NCI-H510A (cell line): ENCODE data around the gene ACACB.

Experiments used
- DNase-seq: peaks from one replicate; lab custom pipeline; 2025; lab: John Stamatoyannopoulos, UW

ACACB gene

DNA sequence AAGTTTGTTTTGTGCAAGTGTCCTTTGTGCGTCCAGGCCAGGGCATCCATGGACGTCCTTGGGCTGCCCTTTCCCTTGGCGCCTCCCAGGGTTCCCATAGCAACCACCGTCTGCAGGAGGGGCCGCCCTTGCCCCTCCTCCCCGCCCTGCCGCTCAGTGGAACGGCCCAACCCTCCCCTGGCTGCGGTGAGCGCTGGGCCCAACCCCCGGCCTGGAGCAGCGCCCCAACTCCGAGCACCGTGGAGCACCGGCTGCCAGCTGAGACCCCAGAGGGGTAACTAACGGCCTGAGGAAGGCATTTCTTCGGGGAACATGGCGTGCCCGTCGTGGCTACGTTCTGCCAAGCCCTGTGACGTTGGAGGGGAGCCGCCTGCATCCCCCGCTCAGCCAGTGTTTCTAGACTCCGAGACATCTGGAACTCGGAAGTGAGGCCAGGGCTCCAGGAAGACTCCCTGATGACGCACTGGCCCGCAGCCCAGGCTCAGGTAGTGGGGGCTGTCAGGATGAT is 5.3 kb upstream of the ACACB start:
- peak; percentile 75 for DNase-seq

DNA sequence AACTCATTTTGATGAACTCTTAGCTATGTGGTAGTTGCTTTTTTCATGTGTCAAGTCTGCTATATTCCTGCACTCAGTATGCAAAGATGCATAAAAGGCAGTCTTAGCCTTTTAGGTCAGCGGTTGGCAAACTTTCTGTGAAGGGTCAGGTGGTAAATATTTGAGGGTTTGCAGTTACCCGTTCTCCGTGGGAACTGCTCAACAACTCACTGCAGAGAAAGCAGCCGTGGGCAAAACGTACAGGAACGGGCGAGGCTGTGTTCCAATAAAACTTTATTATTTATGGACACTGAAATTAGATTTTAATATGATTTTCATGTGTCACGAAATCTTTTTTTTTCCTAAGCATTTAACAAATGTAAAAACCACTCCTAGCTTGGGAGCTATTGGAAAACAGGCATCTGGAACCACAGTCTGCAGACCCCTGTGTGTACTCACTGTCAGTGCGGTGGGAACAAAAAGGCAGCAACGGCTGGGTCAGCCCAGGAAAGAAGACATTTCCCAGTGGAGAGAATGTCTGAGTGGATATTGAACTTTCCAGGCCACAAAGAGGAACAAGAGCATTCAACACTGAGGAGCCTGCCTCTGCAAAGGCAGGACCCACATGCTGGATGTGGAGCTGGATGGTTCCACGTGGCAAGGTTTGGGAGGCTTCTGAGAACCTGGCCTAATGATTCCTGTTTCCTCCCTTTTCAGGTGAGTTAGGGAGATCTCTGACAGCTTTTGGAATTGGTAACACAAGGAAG is 3.5 kb upstream of the ACACB start:
- no peak for DNase-seq

DNA sequence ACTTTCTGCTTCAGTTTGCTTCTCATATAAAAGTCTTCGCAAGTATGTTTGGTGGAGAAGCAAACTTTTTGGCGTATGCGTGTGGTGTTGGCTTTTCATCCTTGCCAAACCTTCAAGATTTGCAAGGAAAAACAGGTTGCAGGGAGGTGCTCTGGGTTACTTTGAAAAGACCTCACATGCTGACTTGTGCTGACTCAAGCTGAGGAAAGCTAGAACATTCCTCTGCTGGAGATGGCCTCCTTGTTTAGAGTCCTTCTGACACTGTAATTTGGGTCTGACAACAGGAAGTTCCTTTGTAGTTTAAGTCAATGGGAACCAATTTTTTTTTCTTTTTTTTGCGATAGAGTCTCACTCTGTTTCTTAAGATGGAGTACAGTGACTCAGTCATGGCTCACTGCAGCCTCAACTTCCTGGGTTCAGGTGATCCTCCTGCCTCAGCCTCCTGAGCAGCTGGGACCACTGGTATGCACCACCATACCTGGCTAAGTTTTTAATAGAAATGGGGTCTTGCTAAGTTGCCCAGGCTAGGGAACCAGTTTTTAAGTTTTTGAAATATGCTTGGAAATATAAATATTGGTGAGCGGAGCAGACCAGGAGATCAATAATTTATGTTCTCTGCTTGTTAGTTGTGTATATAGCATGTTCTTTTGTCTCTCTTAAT is 2.6 kb upstream of the ACACB start:
- no peak for DNase-seq

DNA sequence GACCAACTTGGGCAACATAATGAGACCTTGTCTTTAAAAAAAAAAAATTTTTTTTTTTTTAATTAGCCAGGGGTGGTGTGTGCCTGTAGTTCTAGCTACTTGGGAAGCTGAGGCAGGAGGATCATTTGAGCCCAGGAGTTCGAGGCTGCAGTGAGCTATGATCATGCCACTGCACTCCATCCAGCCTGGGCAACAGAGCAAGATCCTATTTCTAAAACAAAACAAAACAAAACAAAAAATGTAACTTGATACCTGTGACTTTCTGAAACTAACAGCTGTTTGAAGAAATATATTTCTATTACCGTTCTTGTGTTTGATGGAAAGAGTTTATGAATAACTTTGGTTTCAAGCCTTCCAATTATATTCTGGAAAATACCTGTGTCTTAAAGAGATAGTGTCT is 1.7 kb upstream of the ACACB start:
- no peak for DNase-seq

DNA sequence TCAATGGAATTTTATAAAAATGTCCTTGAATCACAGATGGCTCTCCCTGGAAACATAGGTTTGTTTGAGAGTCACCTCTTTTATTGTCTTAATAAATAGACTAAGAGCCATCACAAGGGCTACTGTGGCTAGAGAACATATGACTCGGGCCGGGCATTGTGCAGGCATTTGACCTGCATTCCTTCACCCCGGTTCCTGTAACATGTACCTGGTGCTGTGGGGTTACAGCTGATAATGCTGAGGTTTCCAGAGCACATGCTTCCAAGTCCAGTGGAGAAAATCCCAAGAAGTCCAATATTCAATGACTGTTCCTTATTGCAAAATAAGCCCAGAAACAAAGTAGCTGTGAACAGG is 1.0 kb upstream of the ACACB start:
- no peak for DNase-seq

DNA sequence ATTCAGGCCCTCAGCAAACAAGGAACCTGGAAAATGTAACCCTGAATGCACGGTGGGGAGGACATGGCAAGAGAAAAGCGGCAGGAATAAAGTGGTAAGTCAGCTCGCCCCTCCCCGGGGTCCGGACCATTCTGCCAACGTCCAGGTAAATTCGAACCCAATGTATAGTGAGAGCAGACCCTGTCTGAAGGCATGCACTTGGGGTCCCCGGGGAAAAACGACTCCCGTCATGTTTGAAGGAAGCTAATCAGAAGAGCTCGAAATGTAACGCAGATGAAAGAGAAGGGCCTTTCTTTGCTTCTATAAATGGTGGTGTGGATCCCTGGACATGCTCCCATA is 193 bp downstream of the ACACB start:
- DNase-seq, result no peak

DNA sequence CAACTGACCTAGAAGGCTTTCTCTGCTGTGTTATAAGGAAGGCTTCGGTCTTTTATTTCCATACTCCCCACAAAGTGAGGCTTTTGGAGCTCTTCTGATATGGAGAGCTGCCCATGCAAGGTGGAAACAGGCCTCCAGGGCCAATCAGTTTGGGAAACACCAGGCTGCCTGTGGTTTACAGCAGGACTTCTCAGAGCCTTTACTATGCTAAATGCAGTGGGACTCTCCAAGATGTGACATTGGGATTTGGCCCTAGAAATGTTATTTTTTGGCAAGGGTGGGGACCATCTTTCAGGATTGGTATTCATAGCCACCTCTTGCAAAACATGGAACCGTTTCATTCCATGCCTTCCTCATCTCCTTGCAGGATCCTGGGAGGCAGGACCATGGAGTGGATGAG is 3.7 kb downstream of the ACACB start:
- DNase-seq, result no peak

DNA sequence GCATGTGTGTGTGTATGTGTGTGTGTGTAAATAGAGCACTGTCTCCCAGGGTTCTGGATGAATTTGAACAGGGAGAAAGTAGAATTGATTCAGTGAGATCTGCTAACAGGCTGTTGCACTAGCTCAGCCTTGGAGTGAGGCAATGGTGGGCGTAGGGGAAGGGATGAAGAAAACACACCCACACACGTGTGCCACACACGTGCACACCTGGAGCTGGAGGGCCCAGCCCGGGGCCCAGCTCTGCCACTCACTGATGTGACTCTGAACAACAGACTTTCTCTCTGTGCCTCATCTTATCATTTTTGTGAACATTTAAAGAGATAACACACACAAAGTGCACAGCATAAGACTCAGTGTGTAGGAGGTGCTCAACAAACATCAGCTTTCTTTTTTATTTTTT is 4.2 kb downstream of the ACACB start:
- no peak for DNase-seq

DNA sequence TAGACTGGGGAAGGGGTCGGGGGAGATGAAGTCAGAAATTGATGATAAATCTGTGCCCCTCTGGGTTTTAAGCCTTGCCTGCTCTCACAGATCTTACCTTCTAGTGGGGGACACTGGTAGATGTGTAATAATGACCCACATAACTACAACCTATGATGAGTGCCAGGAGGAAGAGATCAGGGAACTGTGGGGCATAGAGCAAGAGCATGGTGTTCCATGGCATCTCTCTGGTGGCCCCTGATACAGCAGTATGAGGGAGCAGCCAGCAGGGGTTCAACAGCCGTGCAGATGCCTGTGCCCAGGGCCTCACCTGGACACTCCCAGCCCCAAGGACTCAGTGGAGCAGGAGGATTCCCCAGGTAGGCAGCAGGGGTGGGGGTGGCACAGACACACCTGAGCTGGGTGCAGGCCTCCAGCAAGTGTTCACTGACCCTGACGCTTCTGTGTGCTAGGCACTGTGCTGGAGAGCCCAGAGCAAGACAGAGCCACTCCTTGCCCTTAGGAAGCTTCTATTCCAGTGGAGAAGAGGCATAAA is 5.0 kb downstream of the ACACB start:
- no peak for DNase-seq

DNA sequence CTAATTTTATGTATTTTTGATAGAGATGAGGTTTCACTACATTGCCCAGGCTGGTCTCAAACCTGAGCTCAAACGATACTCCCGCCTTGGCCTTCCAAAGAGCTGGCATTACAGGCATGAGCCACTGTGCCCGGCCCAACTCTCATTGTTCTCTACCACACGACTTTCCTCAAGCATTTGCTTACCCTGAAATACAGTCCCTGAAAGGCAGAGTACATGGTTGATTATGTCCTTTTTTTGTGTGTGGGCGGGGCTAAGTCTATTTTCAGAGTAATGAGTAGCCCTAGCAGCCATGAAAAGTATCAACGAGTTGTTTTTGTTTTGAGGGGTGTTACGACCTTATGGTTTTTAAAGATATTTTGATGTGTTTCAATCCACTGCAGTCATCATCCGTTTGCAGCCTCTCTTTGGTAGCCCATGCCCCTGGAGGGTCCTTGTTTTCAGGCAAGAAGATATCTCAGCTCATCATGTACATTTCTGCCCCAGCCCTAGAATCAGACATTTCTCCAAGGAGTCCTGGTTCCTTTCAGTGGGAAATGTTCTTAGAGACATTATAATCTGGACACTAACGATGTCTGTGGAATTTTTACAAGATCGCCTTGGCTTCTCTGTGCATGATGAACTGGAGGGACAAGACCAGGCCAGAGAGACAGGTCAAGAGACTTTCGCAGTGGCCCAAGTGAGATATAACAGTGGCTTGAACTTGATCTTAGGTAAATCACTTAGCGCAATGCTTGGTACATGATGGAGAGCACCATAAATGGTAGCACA is 8.7 kb downstream of the ACACB start:
- no peak for DNase-seq

DNA sequence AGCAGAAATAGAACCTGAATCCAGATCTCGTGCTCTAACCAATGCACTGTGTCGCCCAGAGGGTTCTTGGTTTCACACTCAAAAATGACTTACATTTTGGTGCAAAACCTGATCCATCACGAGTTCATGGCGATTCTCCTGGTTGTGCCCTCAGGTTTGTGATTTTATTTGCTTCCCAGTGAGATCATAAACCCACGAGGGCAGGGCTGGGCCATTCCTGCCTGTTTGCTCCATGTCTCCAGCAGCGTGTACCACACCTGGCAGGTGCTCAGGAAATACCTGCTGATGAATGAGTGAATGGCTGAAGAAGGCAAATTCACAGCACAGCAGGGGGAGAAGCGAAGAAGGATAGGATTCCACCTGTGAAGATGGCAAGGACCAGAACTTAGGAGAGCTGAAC is 9.4 kb downstream of the ACACB start:
- no peak for DNase-seq

DNA sequence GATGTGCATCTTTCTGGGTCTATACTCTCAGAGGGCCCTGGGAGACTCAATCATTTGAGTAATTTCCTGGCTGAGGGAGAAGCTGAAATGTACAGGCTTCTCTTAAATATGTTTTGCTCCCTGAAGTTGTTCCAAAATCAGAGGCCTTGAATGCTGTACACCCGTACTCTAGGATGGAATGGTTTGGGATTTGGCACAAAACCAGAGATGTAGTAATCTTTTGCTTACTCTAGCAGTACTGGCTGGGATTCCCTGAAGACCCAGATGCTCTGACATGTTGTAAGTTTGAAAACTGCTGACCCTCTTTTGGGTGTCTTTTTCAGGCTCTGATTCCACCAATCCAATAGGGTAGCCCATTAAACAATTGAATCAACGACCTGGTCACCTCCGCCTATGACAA is 10.4 kb downstream of the ACACB start:
- no peak for DNase-seq

DNA sequence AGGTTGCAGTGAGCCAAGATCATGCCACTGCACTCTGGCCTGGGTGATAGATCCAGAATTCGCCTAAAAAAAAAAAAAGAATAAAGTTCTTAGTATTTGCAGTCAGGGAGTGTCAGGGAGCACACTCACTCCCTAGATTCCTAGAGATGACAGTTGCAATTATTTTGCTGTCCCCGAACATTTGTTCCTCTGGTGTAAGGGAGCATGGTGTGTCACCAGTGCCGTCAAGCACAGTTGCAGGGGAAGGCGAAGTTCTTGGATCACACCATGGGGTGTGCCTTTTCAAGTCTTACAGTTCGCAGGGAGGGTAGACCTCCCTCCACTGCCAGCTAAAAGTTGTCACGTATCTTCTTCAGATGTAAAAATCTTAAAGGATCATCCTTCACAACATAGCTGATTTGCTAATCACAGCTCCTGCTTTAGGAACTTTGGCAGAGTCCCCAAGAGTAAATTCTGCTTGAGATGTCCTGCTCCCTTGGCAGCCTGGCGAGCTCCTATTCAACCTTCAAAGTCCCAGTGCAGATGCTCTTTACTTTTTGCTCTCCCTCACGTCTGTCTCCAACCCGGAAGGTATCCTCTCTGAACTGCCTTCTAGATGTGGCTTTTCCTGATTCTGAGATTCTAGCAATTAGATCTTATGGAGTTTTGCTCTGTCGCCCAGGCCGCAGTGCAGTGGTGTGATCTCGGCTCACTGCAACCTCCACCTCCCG is 11.3 kb downstream of the ACACB start:
- no peak for DNase-seq

DNA sequence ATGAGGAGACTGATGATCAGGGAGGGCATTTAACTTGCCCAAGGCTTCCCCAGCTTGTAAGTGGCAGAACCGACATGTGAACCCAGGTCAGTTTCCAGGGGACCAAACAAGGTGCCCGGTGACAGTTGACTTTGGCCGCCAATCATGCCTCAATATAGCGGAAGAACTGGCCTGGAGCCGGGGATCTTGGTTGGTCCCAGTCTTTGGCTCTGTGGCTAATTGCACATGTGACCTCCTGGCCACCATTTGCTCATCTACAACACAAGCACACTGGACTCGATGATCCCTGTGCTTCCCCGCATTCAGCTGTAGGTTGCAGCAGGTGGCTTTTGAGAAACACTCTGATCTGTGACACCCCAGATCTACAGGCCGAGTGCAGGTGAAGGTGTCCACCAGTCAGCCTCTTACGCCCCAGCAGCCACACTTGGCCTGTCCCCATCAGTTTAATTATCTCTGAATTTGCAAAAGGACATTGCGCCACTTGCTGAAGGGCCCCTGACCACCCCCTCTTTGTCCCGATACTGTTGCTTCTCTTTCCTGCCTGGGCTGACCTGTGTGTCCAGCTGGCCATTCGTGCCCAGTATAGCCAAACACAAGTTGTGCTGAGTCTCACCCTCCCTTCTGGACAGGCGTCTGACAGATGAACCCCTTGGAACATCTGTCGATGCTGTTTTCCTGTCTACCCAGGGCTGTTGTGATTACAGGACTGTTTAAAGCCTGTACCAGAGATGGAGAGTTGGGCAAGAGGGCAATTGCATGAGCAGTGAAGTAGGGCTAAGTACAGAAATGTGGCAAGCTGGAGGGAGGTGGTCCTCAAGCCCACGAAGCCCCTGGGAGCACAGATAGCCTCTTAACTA is 14.1 kb downstream of the ACACB start:
- DNase-seq, result no peak

DNA sequence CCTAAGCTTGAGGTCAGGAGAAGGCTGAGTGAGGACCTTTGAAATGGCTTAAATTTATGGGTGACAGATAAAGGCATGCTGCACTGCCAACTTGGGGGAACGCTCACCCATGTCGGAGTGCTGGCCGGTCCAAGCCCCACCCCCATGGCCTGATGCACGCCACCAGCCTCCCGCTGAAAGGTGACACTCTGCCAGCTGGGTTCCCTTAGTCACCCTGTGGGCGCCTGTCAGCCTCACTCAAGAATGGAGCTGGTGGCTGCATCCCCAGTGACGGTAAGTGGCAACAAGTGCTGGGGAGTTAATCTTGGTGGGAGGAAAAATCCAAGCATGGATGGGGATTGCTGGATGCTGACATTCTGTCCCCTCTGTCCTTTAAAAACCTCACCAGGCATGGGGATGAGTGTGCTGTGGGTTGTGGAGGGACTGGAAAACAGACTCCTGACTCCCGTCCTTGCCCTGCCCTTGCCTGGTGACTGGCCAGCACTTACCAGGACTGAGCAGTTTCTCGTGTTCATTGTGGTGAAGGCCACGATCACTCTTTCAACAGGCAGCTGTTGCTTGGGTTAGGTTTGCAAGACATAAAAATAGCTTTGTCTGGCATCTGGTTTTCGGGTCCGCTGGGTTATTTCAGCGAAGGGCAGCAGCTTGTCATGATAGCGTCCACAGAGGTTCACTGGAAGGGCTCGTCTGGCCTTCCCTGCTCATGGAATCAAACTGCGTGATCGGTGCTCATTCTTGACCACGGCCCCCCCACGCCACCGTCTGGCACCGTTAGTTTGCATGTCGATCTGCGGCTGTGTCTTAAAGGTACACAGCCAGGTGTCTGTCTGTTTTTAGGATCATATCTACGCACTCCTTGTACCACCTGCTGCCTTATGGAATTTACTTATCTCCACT is 15.0 kb downstream of the ACACB start:
- peak; percentile 32 for DNase-seq

DNA sequence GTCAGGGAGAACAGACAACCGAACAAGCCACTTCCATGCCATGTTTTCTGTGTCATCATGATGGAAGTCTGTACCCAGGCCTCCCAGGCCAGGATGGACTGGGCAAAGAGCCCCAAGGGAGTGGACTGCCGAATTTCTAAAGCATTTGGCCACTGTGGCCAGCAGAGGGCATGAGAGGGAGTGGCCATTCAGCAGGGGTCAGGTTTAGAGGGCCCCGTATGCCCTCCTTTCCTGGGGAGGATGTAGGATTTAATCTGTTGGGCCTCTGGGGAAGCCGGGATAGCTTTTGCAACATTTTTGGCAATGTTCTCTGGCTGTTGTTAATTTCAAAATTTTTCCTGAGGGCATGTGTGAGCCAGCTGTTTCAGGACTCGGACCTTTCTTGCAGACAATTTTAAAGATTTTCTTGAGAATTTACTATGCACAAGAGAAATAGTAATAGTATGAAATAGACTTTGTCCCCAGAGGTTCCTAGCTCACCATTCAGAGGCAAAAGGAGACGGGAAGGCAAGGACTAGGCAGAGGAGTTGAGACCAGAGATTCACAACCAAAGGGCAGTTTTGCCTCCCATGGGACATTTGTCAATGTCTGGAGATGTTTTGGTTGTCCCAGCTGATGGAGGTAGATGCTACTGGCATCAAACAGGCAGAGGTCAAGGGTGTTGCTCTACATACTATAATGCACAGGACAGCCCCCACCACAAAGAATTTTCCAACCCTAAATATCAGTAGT is 18.0 kb downstream of the ACACB start:
- DNase-seq, result no peak

DNA sequence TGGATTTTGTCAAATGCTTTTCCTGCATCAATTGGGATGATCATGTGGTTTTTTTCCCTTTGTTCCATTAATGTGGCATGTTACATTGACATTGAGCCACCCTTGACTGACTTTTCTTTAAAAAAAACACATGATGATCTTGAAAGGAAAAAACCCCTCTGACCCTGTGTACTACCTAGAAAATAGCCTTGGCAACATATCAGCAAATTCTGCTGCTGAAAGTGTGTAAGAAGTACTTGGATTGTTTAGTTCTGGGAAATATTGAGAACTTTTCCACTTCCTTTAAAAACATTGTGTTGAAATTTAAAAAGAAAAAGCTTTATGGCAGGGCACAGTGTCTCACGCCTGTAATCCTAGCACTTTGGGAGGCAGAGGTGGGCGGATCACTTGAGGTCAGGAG is 20.7 kb downstream of the ACACB start:
- DNase-seq, result no peak

DNA sequence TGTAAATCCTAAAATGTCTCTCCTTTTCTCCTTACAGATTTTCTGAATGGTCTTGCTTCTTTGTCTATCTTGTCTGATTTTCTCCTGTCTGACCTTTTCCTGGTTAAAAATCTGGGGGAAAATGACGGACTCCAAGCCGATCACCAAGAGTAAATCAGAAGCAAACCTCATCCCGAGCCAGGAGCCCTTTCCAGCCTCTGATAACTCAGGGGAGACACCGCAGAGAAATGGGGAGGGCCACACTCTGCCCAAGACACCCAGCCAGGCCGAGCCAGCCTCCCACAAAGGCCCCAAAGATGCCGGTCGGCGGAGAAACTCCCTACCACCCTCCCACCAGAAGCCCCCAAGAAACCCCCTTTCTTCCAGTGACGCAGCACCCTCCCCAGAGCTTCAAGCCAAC is 23.0 kb downstream of the ACACB start:
- no peak for DNase-seq

DNA sequence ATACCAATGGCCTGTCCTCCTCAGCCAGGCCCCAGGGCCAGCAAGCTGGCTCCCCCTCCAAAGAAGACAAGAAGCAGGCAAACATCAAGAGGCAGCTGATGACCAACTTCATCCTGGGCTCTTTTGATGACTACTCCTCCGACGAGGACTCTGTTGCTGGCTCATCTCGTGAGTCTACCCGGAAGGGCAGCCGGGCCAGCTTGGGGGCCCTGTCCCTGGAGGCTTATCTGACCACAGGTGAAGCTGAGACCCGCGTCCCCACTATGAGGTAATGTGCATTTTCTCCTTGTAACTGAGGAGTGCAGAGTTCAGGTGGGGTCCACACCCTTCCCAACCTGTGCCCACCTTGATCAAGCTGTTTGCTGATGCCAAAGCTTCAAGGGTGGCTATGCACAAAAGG is 23.4 kb downstream of the ACACB start:
- no peak for DNase-seq

DNA sequence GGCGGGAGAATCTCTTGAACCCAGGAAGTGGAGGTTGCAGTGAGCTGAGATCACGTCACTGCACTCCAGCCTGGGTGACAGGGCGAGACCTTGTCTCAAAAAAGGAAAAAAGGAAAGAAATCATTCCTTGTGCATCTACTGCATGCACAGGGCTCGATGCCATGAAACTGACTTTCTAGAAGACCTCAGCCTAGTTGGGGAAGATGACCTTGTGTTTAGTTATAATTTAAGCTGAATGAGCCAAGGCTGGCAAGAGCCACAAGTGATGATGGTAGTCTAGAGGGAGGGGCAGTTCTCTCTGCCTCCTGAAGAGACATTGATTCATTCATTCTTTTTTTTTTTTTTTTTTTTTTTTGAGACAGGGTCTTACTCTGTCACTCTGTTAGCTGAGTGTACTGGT is 24.2 kb downstream of the ACACB start:
- DNase-seq, result no peak
